Amniotic epithelial cell (primary cell): ENCODE measurements around the gene SLC4A1AP.
"Not testable (repeated sequence)": the region's sequence is repeated elsewhere in the genome, so short reads cannot be mapped to it uniquely, and the experiment has no call there.

Experiments
- DNase-seq: peaks from one replicate; pipeline ENCODE4 v3.0.0-alpha.2; 2010; ENCODE audit warnings: low read depth

Gene SLC4A1AP

DNA sequence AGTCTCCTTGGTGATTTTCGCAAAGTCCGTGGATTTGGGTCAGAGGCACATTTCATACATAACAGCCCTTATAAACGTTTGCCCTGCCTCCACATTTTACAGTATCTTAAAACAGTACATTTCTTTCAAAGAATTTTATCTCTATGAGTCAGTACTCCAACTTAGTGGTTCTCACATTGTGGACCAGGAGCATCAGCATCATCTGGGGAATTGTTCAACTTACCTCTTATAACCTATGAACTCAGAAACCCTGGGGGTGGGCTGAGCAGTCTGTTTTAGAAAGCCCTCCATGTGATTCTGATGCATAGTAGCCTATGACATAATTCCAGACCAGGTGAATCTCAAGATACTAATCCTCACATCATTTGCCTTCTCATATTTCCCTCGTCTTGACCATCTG, 12.6 kb upstream of the SLC4A1AP start:
- peak; percentile 49 for DNase-seq

DNA sequence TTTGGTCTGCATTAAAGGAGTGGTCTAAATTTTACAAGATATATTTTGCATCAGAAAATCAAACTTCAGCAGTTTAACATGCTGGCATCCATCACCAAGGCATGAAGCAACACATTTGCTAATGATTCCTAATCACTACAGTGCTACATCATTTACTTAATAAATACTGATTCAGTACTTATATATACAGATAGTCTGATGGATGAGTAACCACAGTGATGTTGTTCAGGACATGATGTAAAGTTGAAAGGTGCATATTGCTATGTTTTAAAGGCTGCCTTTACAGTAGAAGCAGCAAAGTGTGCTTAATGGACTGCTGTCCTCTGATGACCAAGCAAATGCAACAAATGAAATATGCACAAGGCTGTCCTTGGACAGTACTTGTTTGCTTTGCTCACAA, 11.3 kb upstream of the SLC4A1AP start:
- DNase-seq = no peak

DNA sequence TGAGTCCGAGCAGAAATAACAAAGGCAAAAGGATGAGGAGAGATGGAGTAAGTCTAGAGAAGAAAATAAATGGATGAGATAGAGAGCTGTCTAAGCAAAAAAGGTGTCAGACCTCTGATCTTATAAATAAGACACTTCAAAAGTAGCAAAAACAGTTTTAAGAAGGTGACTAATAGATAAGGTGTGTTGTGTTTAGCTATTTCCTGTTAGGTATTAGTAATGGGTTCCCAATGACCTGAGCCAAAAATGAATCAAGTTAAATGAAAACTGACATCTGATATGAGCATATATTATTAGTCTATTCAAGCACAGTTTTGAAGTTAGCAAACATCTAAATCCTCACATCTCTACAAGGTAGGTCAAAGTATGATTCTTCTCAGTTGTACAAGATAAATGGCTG, 10.9 kb upstream of the SLC4A1AP start:
- no peak for DNase-seq

DNA sequence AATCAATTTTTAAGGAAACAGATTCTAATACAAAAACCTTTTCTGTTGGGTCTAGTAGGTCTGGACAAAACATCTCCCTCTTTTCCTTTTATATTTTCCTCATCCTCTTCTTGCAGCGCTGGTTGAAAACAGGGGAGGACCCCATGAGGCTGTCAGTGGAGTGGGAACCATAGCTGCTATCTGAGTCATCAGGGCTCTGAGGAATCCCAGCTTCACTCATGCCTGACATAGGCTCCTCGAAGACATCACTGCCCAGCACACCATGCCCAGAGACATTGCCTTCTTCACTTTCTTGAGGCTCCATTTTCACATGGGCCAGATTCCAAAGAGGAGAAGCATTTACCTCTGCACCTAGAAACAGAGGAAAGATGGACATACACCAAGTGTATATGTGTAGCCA, 10.3 kb upstream of the SLC4A1AP start:
- peak; percentile 61 for DNase-seq

DNA sequence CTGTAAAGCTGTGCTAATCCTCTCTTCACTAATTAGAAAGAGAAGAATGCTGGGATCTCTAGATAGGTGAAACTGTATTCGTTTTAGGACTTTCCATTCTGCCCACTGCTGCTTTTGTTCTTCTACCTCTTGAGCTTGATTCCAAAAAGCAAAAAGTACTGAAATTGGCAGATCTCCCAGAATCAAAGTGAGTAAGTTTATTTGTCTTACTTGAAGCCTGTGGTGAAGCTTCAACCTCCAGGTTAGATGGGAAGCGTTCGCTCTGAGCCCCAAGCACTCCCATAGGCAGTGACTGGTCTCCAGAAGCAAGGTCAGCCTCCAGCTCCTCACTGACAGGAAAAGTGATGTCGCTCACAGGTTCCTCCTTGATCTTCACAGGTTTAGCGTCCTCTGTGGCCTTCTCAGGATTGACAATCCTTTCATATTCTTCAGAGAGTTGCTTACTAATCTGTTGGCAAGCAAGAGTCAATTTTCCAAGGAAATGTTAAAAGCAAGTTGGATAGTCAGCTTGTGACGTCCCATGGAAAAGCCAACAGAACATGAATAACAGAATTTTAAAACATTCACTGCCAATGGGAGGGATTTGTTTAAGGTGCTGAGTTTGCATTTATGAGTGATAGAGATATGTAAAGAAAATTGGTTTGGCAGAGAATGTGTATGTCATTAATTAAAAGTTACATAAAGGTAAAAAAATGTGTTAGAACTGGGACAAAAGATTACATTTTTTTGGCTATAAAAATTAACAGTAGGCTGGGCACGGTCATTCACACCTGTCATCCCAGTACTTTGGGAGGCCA, 8.3 kb upstream of the SLC4A1AP start:
- peak; percentile 51 for DNase-seq

DNA sequence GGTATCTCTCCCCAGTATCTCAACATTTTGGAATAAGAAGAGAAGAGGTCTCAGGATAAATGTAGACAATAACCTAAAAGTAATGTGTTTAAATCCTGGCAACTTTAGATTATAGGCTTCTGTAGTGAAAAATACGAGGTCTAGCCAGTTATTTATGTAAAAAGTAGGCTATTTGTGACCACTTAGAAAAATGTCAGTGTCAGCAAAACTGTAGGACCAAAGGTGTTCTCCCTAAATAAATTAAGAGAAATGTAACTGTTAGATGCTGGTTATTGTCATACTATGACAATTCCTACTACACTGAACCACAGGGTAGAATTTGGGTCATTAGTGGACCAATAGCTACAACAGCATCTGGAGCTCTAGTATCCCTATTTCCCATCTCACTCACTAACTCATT, 2.3 kb upstream of the SLC4A1AP start:
- DNase-seq = no peak

DNA sequence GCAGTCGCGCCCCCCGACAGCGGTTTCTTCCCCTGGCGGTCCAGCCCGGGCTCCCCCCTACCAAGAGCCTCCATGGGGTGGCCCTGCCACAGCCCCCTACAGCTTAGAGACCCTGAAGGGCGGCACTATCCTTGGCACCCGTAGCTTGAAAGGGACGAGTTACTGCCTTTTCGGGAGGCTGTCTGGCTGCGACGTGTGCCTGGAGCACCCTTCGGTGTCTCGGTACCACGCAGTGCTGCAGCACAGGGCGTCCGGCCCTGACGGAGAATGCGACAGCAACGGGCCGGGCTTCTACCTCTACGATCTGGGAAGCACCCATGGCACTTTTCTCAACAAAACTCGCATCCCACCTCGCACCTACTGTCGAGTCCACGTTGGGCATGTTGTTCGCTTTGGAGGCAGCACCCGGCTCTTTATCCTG, 475 bp downstream of the SLC4A1AP start:
- no peak for DNase-seq

DNA sequence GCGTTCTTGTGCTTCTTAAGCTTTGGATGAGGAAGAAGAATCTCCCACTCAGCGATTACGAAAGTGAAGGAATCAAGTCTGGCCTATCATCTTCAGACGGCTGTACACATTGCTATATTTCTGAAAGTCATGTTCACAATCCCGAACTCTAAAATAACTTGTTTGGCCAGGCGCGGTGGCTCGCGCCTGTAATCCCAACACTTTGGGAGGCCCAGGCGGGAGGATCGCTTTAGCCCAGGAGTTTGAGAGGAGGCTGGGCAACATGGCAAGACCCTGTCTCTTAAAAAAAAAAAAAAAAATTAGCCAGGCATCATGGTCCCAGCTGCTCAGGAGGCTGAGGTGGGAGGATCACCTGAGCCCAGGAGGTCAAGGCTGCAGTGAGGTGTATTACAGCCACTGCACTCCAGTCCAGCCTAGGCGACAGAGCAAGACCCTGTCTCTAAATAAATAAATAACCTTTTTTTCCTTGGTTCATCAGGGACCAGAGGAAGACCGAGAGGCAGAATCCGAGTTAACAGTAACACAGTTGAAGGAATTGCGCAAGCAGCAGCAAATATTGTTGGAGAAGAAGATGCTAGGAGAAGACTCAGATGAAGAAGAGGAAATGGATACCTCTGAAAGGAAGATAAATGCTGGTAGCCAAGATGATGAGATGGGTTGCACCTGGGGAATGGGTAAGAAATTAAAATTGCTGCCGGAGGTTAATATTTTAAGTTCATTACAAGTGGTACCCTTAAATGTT, 1.1 kb downstream of the SLC4A1AP start:
- no peak for DNase-seq

DNA sequence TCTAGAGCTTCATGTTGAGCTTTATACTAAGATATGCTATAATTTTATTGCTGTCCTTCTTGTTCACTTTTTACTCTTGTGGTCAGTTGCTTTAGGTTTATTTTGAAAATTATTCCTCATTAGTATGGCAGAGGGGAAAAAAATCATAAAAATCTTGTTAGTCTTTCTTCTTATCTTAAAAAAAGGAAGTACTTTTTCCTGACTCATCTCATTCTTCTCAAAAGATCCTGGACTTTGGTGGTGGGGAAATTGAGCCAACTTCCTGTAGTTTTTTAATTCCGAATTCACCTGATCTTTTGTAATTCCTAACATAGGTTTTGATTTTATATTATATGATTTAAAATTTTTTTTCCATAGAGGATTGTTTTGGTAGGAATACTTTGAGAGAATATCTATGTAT, 3.8 kb downstream of the SLC4A1AP start:
- no peak for DNase-seq

DNA sequence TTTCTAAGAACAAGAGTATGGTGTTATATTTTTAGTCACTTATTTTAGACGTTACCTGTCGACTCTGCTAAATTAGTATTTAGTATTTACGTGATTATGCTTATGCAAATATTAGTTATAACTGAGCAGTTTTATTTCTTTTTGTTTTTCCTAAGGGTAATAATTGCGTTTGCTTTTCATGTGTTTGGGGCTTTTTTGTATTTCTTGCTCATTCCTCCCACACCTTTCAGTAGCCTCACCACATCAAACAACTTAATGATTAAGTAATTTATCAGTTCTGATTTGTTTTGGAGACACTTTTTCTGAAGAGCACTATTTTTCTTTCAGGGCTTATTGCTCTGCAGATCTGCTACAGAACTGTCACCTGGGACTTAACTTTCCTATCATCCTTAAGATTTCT, 7.5 kb downstream of the SLC4A1AP start:
- no peak for DNase-seq

DNA sequence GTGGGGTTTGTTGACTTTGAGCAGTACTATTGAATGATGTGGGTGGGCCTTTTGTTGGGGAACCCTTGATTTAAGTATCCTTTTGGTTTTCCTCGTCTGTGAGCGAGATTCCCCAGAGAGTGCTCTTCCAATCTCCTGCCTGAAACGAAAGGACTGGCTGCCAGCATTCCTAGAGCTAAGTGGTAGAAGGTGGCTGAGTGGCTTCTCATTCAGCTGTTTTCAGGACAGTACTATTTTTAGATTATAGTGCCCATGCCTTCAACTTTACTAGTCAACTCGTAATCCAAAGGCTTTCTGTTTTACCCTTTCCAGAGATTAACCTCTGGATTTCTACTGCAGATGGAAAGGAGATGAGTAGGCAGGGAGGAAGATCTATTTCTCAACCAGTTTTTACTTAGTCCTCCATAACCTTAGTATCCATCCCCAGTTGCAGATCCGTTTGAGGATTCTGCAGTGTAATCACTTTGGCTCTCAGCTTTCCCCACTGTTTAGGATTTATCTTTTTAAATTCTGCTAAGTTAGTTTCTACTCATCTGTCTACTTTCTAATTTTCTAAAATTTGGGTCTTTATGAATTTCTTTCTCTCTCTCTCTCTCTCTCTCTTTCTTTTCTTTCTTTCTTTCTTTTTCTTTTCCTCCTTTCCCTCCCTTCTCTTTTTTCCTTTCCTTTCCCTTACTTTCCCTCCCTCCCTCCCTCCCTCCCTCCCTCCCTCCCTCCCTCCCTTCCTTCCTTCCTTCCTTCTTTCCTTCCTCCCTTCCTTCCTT, 9.2 kb downstream of the SLC4A1AP start:
- DNase-seq = no peak

DNA sequence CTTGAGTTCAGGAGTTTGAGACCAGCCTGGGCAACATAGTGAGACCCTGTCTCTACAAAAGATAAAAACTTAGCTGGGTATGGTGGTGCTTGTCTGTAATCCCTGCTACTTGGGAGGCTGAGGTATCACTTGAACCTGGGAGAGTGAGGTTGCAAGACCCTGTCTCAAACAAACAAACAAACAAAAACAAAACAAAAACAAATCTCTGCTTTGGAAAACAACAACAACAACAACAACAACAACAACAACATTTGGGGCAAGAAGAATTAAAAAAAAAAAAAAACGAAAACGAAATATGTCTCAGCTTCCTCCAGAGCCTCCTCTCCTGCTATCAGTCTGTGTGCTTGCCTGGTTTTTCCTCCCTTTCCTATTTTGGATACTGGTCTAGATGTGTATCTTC, 16.9 kb downstream of the SLC4A1AP start:
- no peak for DNase-seq

DNA sequence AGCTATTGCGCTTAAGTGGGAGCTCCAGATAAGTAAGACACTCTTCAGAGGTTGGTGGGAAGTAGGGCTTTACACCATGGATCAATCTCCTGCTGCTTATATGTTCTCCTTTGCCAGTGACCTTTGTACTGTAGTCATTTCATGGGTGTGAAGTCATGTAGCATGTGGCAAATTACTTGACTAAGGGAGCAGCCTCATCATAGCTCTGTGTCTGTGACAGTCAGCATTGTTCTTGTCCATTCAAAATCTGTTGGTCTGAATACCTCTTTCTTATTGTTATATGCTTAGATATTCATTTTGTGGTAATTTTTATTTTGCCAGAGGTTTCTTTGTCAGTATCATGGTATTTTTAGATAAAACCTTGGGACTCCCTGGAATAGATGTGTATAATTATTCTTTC, 18.2 kb downstream of the SLC4A1AP start:
- peak; percentile 39 for DNase-seq

DNA sequence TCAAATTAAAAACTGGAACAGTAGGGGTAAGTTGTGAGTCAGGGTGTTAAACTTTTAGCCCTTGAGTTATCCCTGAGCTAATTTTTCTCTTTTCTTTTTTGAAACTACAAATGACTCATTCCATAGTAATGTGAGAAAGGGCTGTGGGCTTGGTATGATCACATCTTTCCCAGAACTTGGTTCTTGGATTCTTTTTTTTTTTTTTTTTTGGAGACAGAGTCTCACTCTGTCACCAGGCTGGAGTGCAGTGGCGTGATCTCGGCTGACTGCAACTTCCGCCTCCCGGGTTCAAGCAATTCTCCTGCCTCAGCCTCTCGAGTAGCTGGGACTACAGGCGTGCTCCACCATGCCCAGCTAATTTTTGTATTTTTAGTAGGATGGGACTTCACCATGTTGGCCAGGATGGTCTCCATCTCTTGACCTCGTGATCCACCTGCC, 18.7 kb downstream of the SLC4A1AP start:
- DNase-seq = peak; percentile 87

DNA sequence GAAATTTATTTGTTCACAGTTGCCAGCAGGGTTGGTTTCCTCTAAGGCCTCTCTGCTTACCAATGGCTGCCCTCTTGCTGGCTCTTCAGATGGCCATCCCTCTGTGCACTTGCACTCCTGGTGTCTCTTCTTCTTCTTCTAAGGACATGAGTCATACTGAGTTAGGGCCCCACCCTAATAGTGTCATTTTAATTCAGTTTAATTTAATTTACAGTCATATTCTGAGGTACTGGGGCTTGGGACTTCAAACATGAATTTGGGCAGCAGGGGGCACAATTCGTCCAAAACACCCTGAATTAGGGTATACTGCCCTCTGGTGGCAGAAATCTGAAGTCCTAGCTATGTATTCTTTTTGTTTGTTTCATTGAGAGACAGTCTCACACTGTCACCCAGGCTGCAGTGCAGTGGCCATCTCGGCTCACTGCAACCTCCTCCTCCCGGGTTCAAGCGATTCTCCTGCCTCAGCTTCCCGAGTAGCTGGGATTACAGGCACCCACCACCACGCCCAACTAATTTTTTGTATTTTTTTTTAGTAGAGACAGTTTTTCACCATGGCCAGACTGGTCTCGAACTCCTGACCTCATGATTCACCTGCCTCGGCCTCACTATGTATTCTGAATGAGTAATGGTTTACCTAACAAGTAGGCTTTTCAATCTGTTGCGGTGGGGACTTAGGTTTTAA, 19.8 kb downstream of the SLC4A1AP start:
- DNase-seq = peak; percentile 86

DNA sequence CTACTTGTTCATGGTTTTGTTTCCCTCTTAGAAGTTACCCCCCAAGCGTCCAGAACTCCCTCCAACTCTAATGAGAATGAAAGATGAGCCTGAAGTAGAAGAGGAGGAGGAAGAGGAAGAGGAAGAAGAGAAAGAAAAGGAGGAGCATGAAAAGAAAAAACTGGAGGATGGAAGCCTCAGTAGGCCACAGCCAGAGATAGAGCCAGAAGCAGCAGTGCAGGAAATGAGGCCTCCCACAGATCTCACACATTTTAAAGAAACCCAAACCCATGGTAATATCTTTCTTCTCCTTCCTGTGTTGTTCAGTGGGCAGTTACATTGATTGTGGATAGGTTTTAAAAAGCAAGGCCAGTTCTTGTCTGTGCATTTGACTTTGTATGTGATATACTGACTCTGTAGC, 21.3 kb downstream of the SLC4A1AP start:
- DNase-seq = not testable (repeated sequence)

DNA sequence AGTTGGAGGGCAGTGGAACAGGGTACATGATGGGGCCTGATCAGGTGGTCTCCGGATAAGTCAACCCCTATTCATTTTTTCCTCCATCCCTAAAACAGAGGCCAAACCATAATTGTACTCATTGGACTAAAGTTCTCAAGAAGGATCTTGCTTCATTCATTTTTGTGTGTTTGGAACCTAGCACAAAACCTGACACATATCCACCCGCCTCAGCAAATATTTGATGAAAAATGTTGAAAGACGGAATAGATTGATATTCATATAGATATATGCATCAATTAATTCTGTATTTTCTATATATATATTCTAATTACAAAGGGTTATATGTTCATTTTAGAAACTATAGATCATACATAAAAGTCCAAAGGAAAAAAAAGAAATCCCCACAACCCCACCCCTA, 21.9 kb downstream of the SLC4A1AP start:
- no peak for DNase-seq

DNA sequence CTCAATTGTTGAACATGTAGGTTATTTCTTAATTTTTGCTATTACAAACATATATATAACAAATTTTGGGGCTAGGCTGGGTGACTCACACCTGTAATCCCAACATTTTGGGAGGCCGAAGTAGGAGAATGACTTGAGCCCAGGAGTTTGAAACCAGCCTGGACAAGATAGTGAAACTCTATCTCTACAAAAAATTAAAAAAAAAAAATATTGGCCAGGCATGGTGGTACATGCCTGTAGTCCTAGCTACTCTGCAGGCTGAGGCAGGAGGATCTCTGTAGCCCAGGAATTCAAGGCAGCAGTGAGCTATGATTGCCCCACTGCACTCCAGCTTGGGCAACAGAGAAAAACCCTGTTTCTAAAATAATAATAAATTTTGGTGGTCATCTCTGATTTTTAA, 23.5 kb downstream of the SLC4A1AP start:
- no peak for DNase-seq

DNA sequence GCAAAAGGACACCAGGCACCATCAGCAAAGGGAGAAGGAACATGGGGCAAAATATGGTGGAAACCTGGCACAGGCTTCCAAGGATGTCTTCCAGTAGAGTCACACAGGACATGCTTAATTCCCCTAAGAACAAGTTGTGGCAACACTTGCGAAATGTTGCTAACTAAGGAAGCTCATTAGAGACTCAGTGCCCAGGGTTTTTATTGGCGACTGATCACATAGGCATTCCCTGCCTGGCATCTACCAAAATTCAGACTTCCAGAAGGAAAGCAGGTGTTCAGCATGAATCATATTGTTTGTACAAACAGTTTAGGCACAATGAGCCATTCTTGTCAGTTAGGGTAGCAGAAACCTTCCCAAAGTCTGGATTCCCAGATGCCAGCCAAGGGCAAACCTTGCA, 25.7 kb downstream of the SLC4A1AP start:
- no peak for DNase-seq

DNA sequence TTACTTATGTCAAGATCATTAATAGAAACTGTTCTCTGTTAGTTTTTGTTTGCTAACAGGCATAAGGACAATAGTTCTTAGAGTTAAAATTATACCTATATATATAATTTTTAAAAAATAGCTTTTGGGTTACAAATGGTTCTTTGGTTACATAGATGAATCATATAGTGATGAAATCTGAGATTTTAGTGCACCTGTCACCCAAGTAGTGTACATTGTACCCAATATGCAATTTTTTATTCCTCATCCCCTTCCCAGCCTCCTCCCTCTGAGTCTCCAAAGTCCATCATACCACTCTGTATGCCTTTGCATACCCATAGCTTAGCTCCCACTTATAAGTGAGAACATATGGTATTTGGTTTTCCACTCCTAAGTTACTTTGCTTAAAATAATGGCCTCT, 26.4 kb downstream of the SLC4A1AP start:
- DNase-seq = no peak

DNA sequence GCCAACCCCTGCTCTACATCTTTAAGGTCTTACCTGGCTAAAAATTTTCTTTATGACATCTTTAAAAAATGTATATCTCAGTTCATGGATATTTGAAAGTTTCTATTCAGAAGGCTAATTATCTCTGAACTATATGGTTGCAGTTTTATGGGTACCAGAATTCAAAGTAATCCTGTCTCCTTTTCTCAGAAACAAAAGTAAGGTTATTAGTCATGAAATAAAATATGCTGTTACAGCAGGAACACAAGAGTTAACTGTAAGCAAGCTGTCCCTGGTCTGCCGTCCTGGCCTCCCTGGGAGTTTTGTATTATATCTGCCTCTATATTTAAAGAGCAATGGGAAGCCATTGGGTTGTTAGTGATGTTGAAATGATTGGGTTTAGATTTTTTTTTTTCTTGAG, 34.0 kb downstream of the SLC4A1AP start:
- no peak for DNase-seq

DNA sequence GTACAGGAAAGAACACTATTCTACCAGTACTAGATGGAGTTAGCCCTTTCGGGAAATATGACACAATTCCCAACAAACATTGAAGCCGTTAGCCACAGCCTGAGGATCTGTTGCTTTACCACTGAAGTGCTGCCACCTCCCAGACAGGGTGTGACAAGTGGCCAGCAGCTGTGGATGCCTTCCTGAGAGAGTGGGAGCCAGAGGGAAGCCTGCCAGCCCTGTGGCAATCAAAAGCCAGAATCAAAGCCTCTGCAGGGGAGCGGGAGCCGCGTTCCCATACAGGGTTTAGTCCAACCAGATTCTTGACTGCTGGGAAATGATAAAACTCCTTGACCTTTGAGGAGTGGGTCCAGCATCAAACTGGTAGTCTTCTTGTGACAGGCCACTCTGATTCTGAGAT, 38.0 kb downstream of the SLC4A1AP start:
- no peak for DNase-seq
